HG03460 (cell line): ENCODE results near the gene SDHA.
"Not testable (repeated sequence)": the region's sequence is repeated elsewhere in the genome, so short reads cannot be mapped to it uniquely, and the experiment has no call there.

Source experiments
- ATAC-seq: cut with Tn5 transposase; IDR thresholded peaks from one replicate; pipeline ENCODE4 v1.9.1; 2021; ENCODE audit not compliant: unreplicated experiment

Gene SDHA

DNA sequence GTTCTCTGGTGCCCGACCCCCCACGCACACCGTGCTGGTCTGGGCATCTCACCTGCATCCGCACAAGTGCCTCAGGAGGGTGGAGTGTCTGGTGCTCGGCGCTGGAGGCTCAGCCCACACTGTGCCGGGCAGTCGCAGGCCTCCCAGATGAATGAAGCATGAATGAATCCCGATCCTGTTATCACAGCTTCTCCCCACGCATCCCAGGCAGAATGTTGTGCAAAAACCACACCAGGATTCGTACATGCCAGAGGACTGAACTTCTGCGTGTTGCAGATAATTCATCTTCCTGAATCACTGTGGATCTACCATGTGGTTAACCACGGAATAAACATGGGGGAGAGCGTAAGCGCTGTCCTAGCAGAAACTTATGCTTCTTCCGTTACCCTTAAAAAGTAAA lies 78.8 kb downstream of the SDHA start:
- ATAC-seq: not testable (repeated sequence)

DNA sequence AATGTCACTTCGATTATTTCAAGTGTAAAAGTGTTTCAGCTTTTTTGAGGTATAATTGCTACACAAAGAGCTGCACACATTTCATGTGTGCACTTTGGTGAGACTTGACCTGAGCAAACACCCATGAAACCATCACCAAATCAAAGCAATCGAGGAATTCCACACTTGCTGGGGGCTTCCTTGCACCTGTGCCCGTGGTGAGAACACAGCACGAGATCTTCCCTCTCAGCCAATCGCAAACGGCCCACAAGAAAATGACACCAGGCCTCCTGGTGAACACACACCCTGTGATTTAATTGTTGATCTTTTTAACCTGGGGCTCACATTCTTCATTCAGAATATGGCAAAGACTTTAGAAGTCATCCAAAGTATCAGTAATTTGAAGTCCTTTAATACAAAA lies 79.3 kb downstream of the SDHA start:
- ATAC-seq: not testable (repeated sequence)

GRCh38 chr5:297991-298736 lies 80.0 kb downstream of the SDHA start:
- ATAC-seq: not testable (repeated sequence)

DNA sequence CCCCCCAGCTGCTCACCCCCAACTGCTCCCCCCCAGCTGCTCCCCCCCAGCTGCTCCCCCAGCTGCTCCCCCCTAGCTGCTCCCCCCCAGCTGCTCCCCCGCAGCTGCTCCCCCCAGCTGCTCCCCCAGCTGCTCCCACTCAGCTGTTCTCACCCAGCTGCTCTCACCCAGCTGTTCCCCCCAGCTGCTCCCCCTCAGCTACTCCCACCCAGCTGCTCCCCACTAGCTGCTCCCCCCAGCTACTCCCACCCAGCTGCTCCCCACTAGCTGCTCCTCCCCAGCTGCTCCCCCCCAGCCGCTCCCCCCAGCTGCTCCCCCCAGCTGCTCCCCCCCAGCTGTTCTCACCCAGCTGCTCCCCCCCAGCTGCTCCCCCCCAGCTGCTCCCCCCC lies 80.6 kb downstream of the SDHA start:
- no peak for ATAC-seq

DNA sequence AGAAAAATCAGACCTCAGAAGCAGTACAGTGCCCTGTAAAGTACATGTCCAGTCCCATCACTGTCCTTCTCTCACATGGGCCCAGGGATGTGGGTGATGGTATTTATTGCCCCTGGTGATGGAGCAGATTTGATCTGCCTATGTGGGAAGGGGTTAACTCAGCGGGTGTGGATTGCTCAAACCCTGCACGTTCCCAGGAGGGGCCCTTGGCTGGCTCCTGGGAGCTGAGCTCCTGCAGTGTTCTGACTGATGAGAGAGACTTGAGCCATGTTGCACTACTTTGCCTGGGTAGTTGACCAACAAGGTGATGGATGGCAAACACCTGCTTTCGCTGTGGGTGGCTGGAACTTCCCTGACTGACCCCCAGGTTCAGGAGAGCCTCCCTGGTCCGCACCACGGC lies 81.8 kb downstream of the SDHA start:
- ATAC-seq: not testable (repeated sequence)

GRCh38 chr5:300691-301435 lies 82.7 kb downstream of the SDHA start:
- ATAC-seq: not testable (repeated sequence)

- ATAC-seq: not testable (repeated sequence)
Observed at GRCh38 chr5:302416-302815, 84.3 kb downstream of the SDHA start.

DNA sequence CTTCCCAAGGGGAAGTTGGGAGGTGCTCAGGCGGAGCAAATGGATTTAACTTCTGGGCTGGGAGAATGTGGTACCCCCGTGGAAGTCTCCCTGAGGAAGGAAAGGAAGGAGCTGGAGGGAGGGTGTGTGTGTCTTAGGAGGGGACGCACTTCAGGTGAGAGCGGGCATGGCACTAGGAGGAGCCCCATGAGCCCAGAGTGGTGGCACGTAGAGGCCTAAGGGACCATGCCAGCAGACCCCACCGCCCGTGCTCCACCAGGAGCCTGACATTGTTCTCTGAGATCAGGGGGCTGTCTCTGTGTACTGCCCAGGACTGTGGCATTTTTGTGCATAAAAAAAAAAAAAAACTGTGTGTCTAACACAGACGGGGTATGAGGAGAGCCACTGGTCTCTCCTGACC lies 84.8 kb downstream of the SDHA start:
- ATAC-seq: no peak

- not testable (repeated sequence) for ATAC-seq
Observed at GRCh38 chr5:303741-304140, 85.6 kb downstream of the SDHA start.

DNA sequence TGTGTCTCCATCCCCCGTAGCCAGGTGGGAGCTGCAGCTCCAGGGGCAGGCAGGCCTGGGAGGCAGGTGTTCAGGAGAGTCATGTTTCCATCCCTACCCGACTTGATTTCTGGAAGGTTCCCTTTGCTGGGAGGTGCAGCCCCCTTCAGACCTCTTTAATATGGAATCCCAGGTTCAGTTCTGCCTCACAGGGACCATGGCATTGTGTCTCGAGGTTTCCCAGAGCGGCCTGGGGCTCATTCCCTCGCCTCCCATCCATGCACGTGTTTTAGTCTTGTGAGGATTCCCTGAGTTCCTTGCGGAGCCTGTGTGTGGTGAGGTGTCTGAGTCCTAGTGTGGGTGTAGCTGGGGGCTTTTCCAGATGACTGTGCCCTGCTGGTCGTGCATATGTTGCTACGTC lies 86.9 kb downstream of the SDHA start:
- no peak for ATAC-seq

DNA sequence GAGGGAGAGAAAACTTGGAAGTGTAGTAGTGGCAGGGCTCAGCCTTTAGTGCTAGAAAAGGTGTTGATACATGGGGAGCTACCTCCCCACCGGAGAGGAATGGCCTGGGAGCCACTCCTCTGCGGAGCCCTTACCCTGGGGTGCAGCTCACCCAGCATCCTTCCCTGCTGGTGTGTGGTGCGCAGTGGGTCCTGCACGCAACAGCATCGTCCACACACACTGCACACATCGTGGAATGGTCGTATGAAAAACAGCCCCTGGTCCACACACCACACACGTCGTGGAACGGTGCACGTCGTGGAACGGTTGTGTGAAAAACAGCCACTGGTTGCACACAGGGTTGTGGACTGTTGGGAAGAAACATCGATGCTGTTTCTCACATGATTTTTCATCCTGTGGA lies 87.3 kb downstream of the SDHA start:
- no peak for ATAC-seq

- ATAC-seq: no peak
Observed at GRCh38 chr5:306011-306805, 88.1 kb downstream of the SDHA start.
